ENCODE results near the gene OR2W3. TPM values are rescaled to one million over a fixed set of nuclear protein-coding genes. Genes with fewer than 3 reads are reported as not detected.

The OR2W3 gene
- total and polyA plus RNA-seq, 2 of the 8 experiments (the other 6 are each of a cell fraction or from before 2014, with no cell fraction given), result 0.12 to 1.1 TPM

GRCh38 chr1:247865416-247865815 is 30.0 kb upstream of the OR2W3 start:
- no peak overlapping the region for H3K23ac ChIP-seq (ENCODE audit: insufficient read length)
- no peaks in the 10 kb centered on the region for H3K79me1 ChIP-seq (ENCODE audit: low read depth, low read length)
- no peaks in the 10 kb centered on the region for H3K36me3 ChIP-seq (ENCODE audit: control insufficient read depth in 2 of 4, insufficient read depth in 4 of 4, low read length in 3 of 4)
- no peak overlapping the region for H3K56ac ChIP-seq (replicated peaks; ENCODE audit: insufficient read length, low read depth, low read length)
- no peak overlapping the region for H2BK12ac ChIP-seq (ENCODE audit: low read depth, low read length)
- no peak overlapping the region for H4K5ac ChIP-seq (ENCODE audit: insufficient read length, low read depth, low read length)
- no peak overlapping the region for H3K4me2 ChIP-seq (ENCODE audit: insufficient read depth in 1 of 2, low read depth in 2 of 2, low read length in 2 of 2)
- DNase-seq (ENCODE audit: low read depth in 1 of 2, low spot score in 2 of 2) (no peak), FAIRE-seq (no peak)
- H3K4me1 ChIP-seq (replicated peaks in 1 of 4; ENCODE audit: control insufficient read depth in 3 of 4, insufficient read depth in 4 of 4, low read length in 3 of 4), result no peaks in the 10 kb centered on the region
- H3K9me3 ChIP-seq (ENCODE audit: insufficient read depth in 2 of 2, low read depth in 1 of 2, low read length in 1 of 2), result peaks cover 42 to 70% of the 10 kb centered on the region in 2 experiments
- no peak overlapping the region for H4K8ac ChIP-seq (ENCODE audit: extremely low read depth, insufficient read depth, low read length)
- H2AFZ ChIP-seq (ENCODE audit: low read length), result no peak overlapping the region
- no peak overlapping the region for H3K27ac ChIP-seq (ENCODE audit: low read depth, low read length)
- H4K91ac ChIP-seq (replicated peaks; ENCODE audit: insufficient read length, low read length), result no peak overlapping the region
- no peak overlapping the region for H3K4ac ChIP-seq (replicated peaks; ENCODE audit: insufficient read length, low read depth, low read length)
- no peaks in the 10 kb centered on the region for H3K79me2 ChIP-seq (ENCODE audit: control insufficient read depth in 1 of 2, insufficient read depth in 2 of 2, low read length in 2 of 2)
- H2BK20ac ChIP-seq (ENCODE audit: low read length), result no peak overlapping the region
- no peak overlapping the region for H2BK15ac ChIP-seq (ENCODE audit: low read length)
- ChIA-PET CTCF (ENCODE audit: partially characterized antibody) (no interaction called here), POLR2A (ENCODE audit: partially characterized antibody) (no interaction called here)
- H3K18ac ChIP-seq (ENCODE audit: extremely low read depth, low read length), result no peak overlapping the region
- no peak overlapping the region for H3K4me3 ChIP-seq (ENCODE audit: extremely low read depth in 1 of 4, insufficient read depth in 2 of 4, low read depth in 3 of 4, low read length in 4 of 4)
- H3K23me2 ChIP-seq (ENCODE audit: low read depth, low read length), result no peaks in the 10 kb centered on the region
- no peaks in the 10 kb centered on the region for H3K27me3 ChIP-seq (replicated peaks in 1 of 4; ENCODE audit: control insufficient read depth in 3 of 4, extremely low read depth in 1 of 4, insufficient read depth in 3 of 4, low read length in 3 of 4)
- no peak overlapping the region for H3K9ac ChIP-seq (replicated peaks in 1 of 4; ENCODE audit: extremely low read depth in 1 of 4, low read depth in 3 of 4, low read length in 3 of 4)
- no peak overlapping the region for H3K14ac ChIP-seq (ENCODE audit: insufficient read length)
- no peak overlapping the region for H2BK120ac ChIP-seq (replicated peaks; ENCODE audit: low read depth, low read length)
- no peak overlapping the region for H2AK5ac ChIP-seq (ENCODE audit: low read depth, low read length)
- H2BK5ac ChIP-seq (ENCODE audit: low read depth, low read length), result no peak overlapping the region
- 86% methylated on average over 6 of the region's 6 CpGs; no CpG with 5 or more reads in 1 of the 2 experiments for WGBS, 2 experiments (ENCODE audit: extremely low coverage in 1 of 2, insufficient coverage in 1 of 2, insufficient read length in 1 of 2, insufficient replicate concordance in 2 of 2, low coverage in 1 of 2, low lambda C conversion rate in 2 of 2, missing lambda C conversion rate in 1 of 2)
- H4K20me1 ChIP-seq (replicated peaks in 1 of 2; ENCODE audit: control insufficient read depth in 1 of 2, insufficient read depth in 2 of 2, low read length in 2 of 2), result no peaks in the 10 kb centered on the region
- TF ChIP-seq POLR2AphosphoS5 (IDR thresholded peaks at IDR 0.05; ENCODE audit: low read depth, low read length), result no peak
- TF ChIP-seq E2F6 (IDR thresholded peaks at IDR 0.05), result no peak
- TF ChIP-seq RFX5 (IDR thresholded peaks at IDR 0.05; ENCODE audit: borderline replicate concordance, low read depth, low read length), result no peak
- TF ChIP-seq NANOG (IDR thresholded peaks at IDR 0.05; ENCODE audit: insufficient read depth, low read depth, low read length, poor library complexity, severe bottlenecking), result no peak

Data from H1 (cell line).